T-helper 1 cell treated with Interleukin-12 subunit alpha and Interleukin-12 subunit beta and Interleukin-4 antibody, amounts not matched to agents 30 ng/mL and 1 ng/mL, for 36 hours (primary cell): ENCODE measurements around the gene EXOC6B. TPM values are rescaled to one million over a fixed set of nuclear protein-coding genes. Genes with fewer than 3 reads are reported as not detected.
"Not testable (repeated sequence)": the region's sequence is repeated elsewhere in the genome, so short reads cannot be mapped to it uniquely, and the experiment has no call there.

Experiments used
- intact Hi-C: fragments of 100-400 bp; cut with micrococcal nuclease; formaldehyde crosslinking; loops from one replicate; pipeline ENCODE4 v1.15.1; 2024
- total RNA-seq: library from RNA; stranded (reverse); gene quantifications from 2 replicates; pipeline ENCODE4 v1.2.3, GENCODE V29; 2022

The EXOC6B gene
- total RNA-seq, 1 donor from 2014 or later, result 15.2 TPM

- intact Hi-C loops, result no loop called here
Observed at GRCh38 chr2:72562451-72563153, 263.2 kb downstream of the EXOC6B start.

- intact Hi-C loops, result no loop called here
Observed at GRCh38 chr2:72561621-72562318, 264.1 kb downstream of the EXOC6B start.

- intact Hi-C loops, result no loop called here
Observed at GRCh38 chr2:72555943-72556342, 269.9 kb downstream of the EXOC6B start.

GRCh38 chr2:72555363-72555762 is 270.5 kb downstream of the EXOC6B start:
- intact Hi-C loops, result not testable (repeated sequence)

- intact Hi-C loops, result not testable (repeated sequence)
Observed at GRCh38 chr2:72554910-72555309, 270.9 kb downstream of the EXOC6B start.

- intact Hi-C loops, result no loop called here
Observed at GRCh38 chr2:72554381-72554780, 271.5 kb downstream of the EXOC6B start.

GRCh38 chr2:72548081-72548764 is 277.6 kb downstream of the EXOC6B start:
- intact Hi-C loops, result no loop called here

- intact Hi-C loops, result no loop called here
Observed at GRCh38 chr2:72545790-72546189, 280.0 kb downstream of the EXOC6B start.

- intact Hi-C loops, result no loop called here
Observed at GRCh38 chr2:72544554-72544953, 281.3 kb downstream of the EXOC6B start.

GRCh38 chr2:72543497-72544216 is 282.2 kb downstream of the EXOC6B start:
- intact Hi-C loops, result no loop called here

GRCh38 chr2:72539071-72539552 is 286.7 kb downstream of the EXOC6B start:
- intact Hi-C loops, result no loop called here

- intact Hi-C loops, result no loop called here
Observed at GRCh38 chr2:72538486-72538885, 287.3 kb downstream of the EXOC6B start.

- intact Hi-C loops, result not testable (repeated sequence)
Observed at GRCh38 chr2:72535586-72535985, 290.2 kb downstream of the EXOC6B start.

GRCh38 chr2:72533765-72534164 is 292.1 kb downstream of the EXOC6B start:
- intact Hi-C loops, result no loop called here

- intact Hi-C loops, result no loop called here
Observed at GRCh38 chr2:72527424-72527823, 298.4 kb downstream of the EXOC6B start.

- intact Hi-C loops, result no loop called here
Observed at GRCh38 chr2:72526623-72527022, 299.2 kb downstream of the EXOC6B start.

GRCh38 chr2:72524071-72524470 is 301.8 kb downstream of the EXOC6B start:
- intact Hi-C loops, result no loop called here

- intact Hi-C loops, result no loop called here
Observed at GRCh38 chr2:72515696-72516095, 310.1 kb downstream of the EXOC6B start.

GRCh38 chr2:72513011-72513410 is 312.8 kb downstream of the EXOC6B start:
- intact Hi-C loops, result no loop called here

- intact Hi-C loops, result no loop called here
Observed at GRCh38 chr2:72512376-72512775, 313.5 kb downstream of the EXOC6B start.

GRCh38 chr2:72511906-72512305 is 313.9 kb downstream of the EXOC6B start:
- intact Hi-C loops, result no loop called here

- intact Hi-C loops, result no loop called here
Observed at GRCh38 chr2:72497763-72498162, 328.1 kb downstream of the EXOC6B start.
